Activated CD8-positive, alpha-beta T cell treated with anti-CD3 and anti-CD28 coated beads, Interleukin-2, amount 10 ng/mL, durations not matched to agents 7 days and 5 days (primary cell): ENCODE data around the gene CYP46A1. TPM values are rescaled to one million over a fixed set of nuclear protein-coding genes. Genes with fewer than 3 reads are reported as not detected.

Experiments used
- ATAC-seq: fragments of 150-1000 bp; cut with Tn5 transposase; one replicate; pipeline ENCODE4 v1.10.0; 2021; ENCODE audit warnings: moderate library complexity
- CTCF ChIA-PET: fragments of 350-600 bp; sonication (Branson Sonifier 250); formaldehyde crosslinking; loops from one replicate; lab custom pipeline; 2021; ENCODE audit warnings: antibody characterized with exemption; lab: Charles Lee
- POLR2A ChIA-PET: fragments of 350-600 bp; sonication (Branson Sonifier 250); formaldehyde crosslinking; loops from one replicate; lab custom pipeline; 2021; ENCODE audit warnings: antibody characterized with exemption; lab: Charles Lee
- DNase-seq: peaks from one replicate; pipeline ENCODE4 v3.0.0-alpha.2; 2020
- H3K27ac Mint-ChIP-seq: one replicate; pipeline ENCODE4 v1.8.0; 2021; ENCODE audit warnings: mild to moderate bottlenecking, mixed read lengths
- H3K27me3 Mint-ChIP-seq: one replicate; pipeline ENCODE4 v1.8.0; 2021; ENCODE audit warnings: low read depth, mixed read lengths
- H3K36me3 Mint-ChIP-seq: one replicate; pipeline ENCODE4 v1.8.0; 2021; ENCODE audit warnings: low read depth, mixed read lengths
- H3K4me1 Mint-ChIP-seq: one replicate; pipeline ENCODE4 v1.8.0; 2021; ENCODE audit warnings: low read depth, mixed read lengths
- H3K4me3 Mint-ChIP-seq: one replicate; pipeline ENCODE4 v1.8.0; 2021; ENCODE audit warnings: mild to moderate bottlenecking, mixed read lengths
- H3K9me3 Mint-ChIP-seq: one replicate; pipeline ENCODE4 v1.8.0; 2022; ENCODE audit warnings: mixed read lengths; ENCODE audit not compliant: insufficient read depth
- total RNA-seq, 2 experiments: library from RNA; stranded (reverse); gene quantifications; one replicate each; pipeline ENCODE4 v1.2.3, GENCODE V29; 2021

CYP46A1 gene
- total RNA-seq, 2 experiments from 2014 or later, result not detected

- Mint-ChIP-seq H3K4me3 (no peak overlapping the region), H3K27me3 (peaks cover 33% of the 10 kb centered on the region), H3K27ac (no peak overlapping the region), H3K9me3 (no peaks in the 10 kb centered on the region), H3K4me1 (peaks cover 24% of the 10 kb centered on the region), H3K36me3 (no peaks in the 10 kb centered on the region)
- ATAC-seq (no peak), DNase-seq (no peak)
- CTCF ChIA-PET, result interaction anchor here (1.1 to 1.7 kb wide), 2 partner anchors 17 to 537 kb away, joined by 4 read pairs; no protein-coding TSS in a partner anchor
- POLR2A ChIA-PET, result no interaction called here
Measured at GRCh38 chr14:99686557-99687283, 2.6 kb downstream of the CYP46A1 start.

- CTCF ChIA-PET, result interaction anchor here (0.7 to 1.7 kb wide), 7 partner anchors 18 to 536 kb away, joined by 3 to 5 read pairs (median 4); no protein-coding TSS in a partner anchor
- Mint-ChIP-seq H3K4me3 (no peak overlapping the region), H3K27me3 (peaks cover 33% of the 10 kb centered on the region), H3K4me1 (peaks cover 23% of the 10 kb centered on the region), H3K27ac (no peak overlapping the region), H3K36me3 (no peaks in the 10 kb centered on the region), H3K9me3 (no peaks in the 10 kb centered on the region)
- no peak for ATAC-seq
- DNase-seq, result peak; percentile 35
- POLR2A ChIA-PET, result no interaction called here
Measured at GRCh38 chr14:99687284-99688209, 3.4 kb downstream of the CYP46A1 start.

DNA sequence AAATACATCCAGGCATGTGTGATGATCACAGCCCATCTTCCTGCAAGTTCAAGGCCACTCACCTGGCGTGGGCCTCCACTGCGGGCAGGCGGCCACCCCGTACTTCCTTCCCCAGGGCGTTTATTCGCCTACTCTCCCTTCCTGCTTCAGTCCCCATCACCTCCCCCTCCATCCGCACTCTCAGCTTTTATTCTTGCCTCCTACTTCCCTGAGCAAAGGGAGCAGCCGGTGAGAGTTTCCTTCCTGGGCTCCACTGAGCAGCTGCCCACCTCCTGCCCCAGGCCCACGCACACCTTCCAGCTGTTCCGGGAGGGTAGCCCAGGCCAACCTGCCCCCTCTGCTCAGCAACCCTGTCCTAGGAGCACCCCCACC is 4.1 kb downstream of the CYP46A1 start:
- Mint-ChIP-seq H3K4me1 (peaks cover 18% of the 10 kb centered on the region), H3K27ac (no peak overlapping the region), H3K36me3 (no peaks in the 10 kb centered on the region), H3K9me3 (no peaks in the 10 kb centered on the region), H3K27me3 (peaks cover 35% of the 10 kb centered on the region), H3K4me3 (no peak overlapping the region)
- ATAC-seq (no peak), DNase-seq (peak; percentile 13)
- ChIA-PET POLR2A (no interaction called here), CTCF (interaction anchor here (0.7 to 1.7 kb wide), 6 partner anchors 20 to 536 kb away, joined by 3 to 5 read pairs (median 4); no protein-coding TSS in a partner anchor)

- no peaks in the 10 kb centered on the region for H3K36me3 Mint-ChIP-seq
- no peak for ATAC-seq
Measured at GRCh38 chr14:99688629-99689028, 4.5 kb downstream of the CYP46A1 start.

GRCh38 chr14:99689266-99690236 is 5.5 kb downstream of the CYP46A1 start:
- no peaks in the 10 kb centered on the region for H3K9me3 Mint-ChIP-seq
- ChIA-PET CTCF (interaction anchor here (0.7 kb wide), 1 partner anchor 9 kb away, joined by 4 read pairs; no protein-coding TSS in a partner anchor), POLR2A (no interaction called here)
- H3K4me3 Mint-ChIP-seq, result no peak overlapping the region
- peak; percentile 13 for DNase-seq
- H3K4me1 Mint-ChIP-seq, result peaks cover 18% of the 10 kb centered on the region
- no peak overlapping the region for H3K27ac Mint-ChIP-seq
- no peak for ATAC-seq
- H3K27me3 Mint-ChIP-seq, result peaks cover 41% of the 10 kb centered on the region
- no peaks in the 10 kb centered on the region for H3K36me3 Mint-ChIP-seq

More at GRCh38 chr14:99688629-99689028, 4.5 kb downstream of the CYP46A1 start:
- POLR2A ChIA-PET, result no interaction called here
- H3K27me3 Mint-ChIP-seq, result peaks cover 35% of the 10 kb centered on the region
- H3K9me3 Mint-ChIP-seq, result no peaks in the 10 kb centered on the region
- H3K4me1 Mint-ChIP-seq, result peaks cover 18% of the 10 kb centered on the region
- H3K27ac Mint-ChIP-seq, result no peak overlapping the region
- CTCF ChIA-PET, result interaction anchor here (0.7 to 1.7 kb wide), 7 partner anchors 8 to 535 kb away, joined by 3 to 5 read pairs (median 4); no protein-coding TSS in a partner anchor
- DNase-seq, result peak; percentile 18
- no peak overlapping the region for H3K4me3 Mint-ChIP-seq

DNA sequence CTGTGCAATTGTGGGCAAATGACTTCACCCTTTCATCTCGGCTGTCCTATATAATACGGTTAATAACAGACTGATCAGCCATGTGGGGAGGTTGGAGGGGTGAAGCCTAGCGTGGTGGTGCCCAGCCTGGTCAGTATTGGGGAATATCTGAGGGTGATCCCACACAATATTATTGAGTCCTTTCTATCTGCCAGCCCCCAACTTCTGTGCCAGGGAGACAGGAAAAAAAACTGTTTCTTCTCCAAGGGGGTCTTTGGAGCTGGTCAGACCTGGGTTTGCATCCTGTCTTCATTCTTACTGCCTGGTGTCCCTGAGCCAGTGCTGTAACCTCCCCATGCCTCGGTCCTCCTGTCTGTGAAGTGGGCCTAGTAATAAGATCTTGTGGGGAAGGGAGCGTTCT is 6.5 kb downstream of the CYP46A1 start:
- POLR2A ChIA-PET, result no interaction called here
- Mint-ChIP-seq H3K27me3 (peaks cover 39% of the 10 kb centered on the region), H3K27ac (no peak overlapping the region), H3K4me3 (no peak overlapping the region), H3K36me3 (no peaks in the 10 kb centered on the region), H3K9me3 (no peaks in the 10 kb centered on the region), H3K4me1 (peaks cover 16% of the 10 kb centered on the region)
- DNase-seq, result peak; percentile 11
- CTCF ChIA-PET, result interaction anchor here (0.8 kb wide), 1 partner anchor 9 kb away, joined by 3 read pairs; no protein-coding TSS in a partner anchor
- no peak for ATAC-seq

- no peaks in the 10 kb centered on the region for H3K9me3 Mint-ChIP-seq
- no peak overlapping the region for H3K4me3 Mint-ChIP-seq
- DNase-seq (peak; percentile 18), ATAC-seq (no peak)
- H3K36me3 Mint-ChIP-seq, result no peaks in the 10 kb centered on the region
- H3K4me1 Mint-ChIP-seq, result peaks cover 16% of the 10 kb centered on the region
- H3K27me3 Mint-ChIP-seq, result peaks cover 32% of the 10 kb centered on the region
- ChIA-PET CTCF (interaction anchor here (0.8 kb wide), 1 partner anchor 9 kb away, joined by 3 read pairs; no protein-coding TSS in a partner anchor), POLR2A (no interaction called here)
- no peak overlapping the region for H3K27ac Mint-ChIP-seq
Measured at GRCh38 chr14:99691111-99691885, 7.2 kb downstream of the CYP46A1 start.

- Mint-ChIP-seq H3K4me3 (no peak overlapping the region), H3K9me3 (no peaks in the 10 kb centered on the region), H3K36me3 (no peaks in the 10 kb centered on the region), H3K4me1 (peaks cover 5% of the 10 kb centered on the region), H3K27ac (no peak overlapping the region), H3K27me3 (peaks cover 28% of the 10 kb centered on the region)
- DNase-seq (no peak), ATAC-seq (no peak)
- ChIA-PET POLR2A (no interaction called here), CTCF (no interaction called here)
Measured at GRCh38 chr14:99693918-99694317, 9.8 kb downstream of the CYP46A1 start.

DNA sequence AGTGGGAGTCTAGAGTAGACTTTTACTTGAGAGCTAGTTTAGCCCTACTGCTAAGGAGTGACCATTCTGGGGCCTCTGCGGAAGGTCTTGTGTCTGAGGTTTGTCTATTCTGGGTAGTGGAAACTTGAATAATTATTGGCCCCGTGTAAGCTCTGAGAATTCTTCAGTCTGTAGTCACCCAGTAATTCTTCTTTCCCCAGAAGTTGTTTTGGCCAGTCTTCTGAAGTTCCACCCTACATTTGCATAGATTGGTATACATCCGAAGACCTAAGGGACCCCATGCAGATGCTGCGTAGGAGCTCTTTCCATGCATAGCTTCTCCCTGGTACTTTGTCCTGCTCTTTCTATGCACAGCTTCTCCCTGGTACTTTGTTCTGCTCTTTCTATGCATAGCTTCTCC is 12.8 kb downstream of the CYP46A1 start:
- ChIA-PET CTCF (no interaction called here), POLR2A (no interaction called here)
- DNase-seq (no peak), ATAC-seq (no peak)
- Mint-ChIP-seq H3K9me3 (peaks cover 1% of the 10 kb centered on the region), H3K4me3 (no peak overlapping the region), H3K27me3 (peaks cover 17% of the 10 kb centered on the region), H3K4me1 (peaks cover 11% of the 10 kb centered on the region), H3K27ac (no peak overlapping the region), H3K36me3 (no peaks in the 10 kb centered on the region)

GRCh38 chr14:99698236-99698635 is 14.1 kb downstream of the CYP46A1 start:
- H3K4me3 Mint-ChIP-seq, result no peak overlapping the region
- POLR2A ChIA-PET, result no interaction called here
- H3K4me1 Mint-ChIP-seq, result peaks cover 11% of the 10 kb centered on the region
- no peak overlapping the region for H3K27ac Mint-ChIP-seq
- ATAC-seq (no peak), DNase-seq (no peak)
- CTCF ChIA-PET, result interaction anchor here (1.0 kb wide), 1 partner anchor 14 kb away, joined by 4 read pairs; the partner anchor contains the start of gene CYP46A1
- H3K9me3 Mint-ChIP-seq, result peaks cover 9% of the 10 kb centered on the region
- H3K27me3 Mint-ChIP-seq, result peaks cover 15% of the 10 kb centered on the region
- peaks cover 3% of the 10 kb centered on the region for H3K36me3 Mint-ChIP-seq
